ENCODE measurements around the gene ANKRD34A. TPM values are rescaled to one million over a fixed set of nuclear protein-coding genes. Genes with fewer than 3 reads are reported as not detected.
"Not testable (repeated sequence)": the region's sequence is repeated elsewhere in the genome, so short reads cannot be mapped to it uniquely, and the experiment has no call there.

Gene ANKRD34A
- total and polyA plus RNA-seq, 12 donors, result 0.66 to 1.7 (median 1.0) TPM

DNA sequence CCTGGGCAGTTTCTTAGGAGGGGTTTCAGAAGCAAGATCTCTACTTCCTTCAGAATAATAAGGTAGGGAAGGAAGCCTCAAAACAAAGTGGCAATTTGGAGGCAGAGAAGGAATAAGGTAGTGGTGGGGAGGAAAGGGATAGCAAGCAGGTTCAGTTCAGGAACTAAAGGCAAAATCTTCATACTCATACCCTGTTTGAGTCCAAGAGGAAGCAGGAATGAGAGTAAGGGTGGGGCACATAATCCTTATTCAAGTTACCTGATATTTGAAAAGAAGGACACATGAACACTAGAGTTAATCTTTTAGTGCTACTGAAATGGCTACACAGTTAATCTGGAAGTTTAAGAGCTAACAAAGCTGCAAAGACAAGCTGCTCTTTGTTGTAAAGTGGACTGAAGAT lies 28.7 kb downstream of the ANKRD34A start:
- H3K4me1 ChIP-seq, result peaks cover 0 to 5% (median 0%) of the 10 kb centered on the region in 9 donors
- ATAC-seq (no peak), DNase-seq (no peak)
- H3K36me3 ChIP-seq, result peaks cover 0 to 100% (median 34%) of the 10 kb centered on the region in 9 donors
- H3K27ac ChIP-seq, result no peak overlapping the region
- no peaks in the 10 kb centered on the region for H3K9me3 ChIP-seq
- intact Hi-C loops (cut with DNase I), result no loop called here
- H3K4me3 ChIP-seq, result no peak overlapping the region
- H3K27me3 ChIP-seq, result no peaks in the 10 kb centered on the region
- TF ChIP-seq, protein P1, sequence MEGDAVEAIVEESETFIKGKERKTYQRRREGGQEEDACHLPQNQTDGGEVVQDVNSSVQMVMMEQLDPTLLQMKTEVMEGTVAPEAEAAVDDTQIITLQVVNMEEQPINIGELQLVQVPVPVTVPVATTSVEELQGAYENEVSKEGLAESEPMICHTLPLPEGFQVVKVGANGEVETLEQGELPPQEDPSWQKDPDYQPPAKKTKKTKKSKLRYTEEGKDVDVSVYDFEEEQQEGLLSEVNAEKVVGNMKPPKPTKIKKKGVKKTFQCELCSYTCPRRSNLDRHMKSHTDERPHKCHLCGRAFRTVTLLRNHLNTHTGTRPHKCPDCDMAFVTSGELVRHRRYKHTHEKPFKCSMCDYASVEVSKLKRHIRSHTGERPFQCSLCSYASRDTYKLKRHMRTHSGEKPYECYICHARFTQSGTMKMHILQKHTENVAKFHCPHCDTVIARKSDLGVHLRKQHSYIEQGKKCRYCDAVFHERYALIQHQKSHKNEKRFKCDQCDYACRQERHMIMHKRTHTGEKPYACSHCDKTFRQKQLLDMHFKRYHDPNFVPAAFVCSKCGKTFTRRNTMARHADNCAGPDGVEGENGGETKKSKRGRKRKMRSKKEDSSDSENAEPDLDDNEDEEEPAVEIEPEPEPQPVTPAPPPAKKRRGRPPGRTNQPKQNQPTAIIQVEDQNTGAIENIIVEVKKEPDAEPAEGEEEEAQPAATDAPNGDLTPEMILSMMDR (IDR thresholded peaks at IDR 0.05), result no peak

DNA sequence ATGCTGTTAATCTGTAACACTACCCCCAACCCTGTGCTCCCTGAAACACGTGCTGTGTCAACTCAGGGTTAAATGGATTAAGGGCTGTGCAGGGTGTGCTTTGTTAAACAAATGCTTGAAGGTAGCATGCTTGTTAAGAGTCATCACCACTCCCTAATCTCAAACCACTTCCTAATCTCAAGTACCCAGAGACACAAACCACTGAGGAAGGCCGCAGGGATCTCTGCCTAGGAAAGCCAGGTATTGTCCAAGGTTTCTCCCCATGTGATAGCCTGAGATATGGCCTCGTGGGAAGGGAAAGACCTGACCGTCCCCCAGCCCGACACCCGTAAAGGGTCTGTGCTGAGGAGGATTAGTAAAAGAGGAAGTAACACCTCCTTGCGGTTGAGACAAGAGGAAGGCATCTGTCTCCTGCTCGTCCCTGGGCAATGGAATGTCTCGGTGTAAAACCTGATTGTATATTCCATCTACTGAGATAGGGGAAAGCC lies 31.8 kb downstream of the ANKRD34A start:
- WGBS, 2 donors, result 59% methylated on average over 8 to 9 of the region's 9 CpGs
- Histone ChIP-seq H3K36me3 (peaks cover 0 to 74% (median 29%) of the 10 kb centered on the region in 9 donors), H3K4me1 (peaks cover 0 to 11% (median 5%) of the 10 kb centered on the region in 9 donors), H3K27ac (peak overlapping the region in 1 of 10 donors; percentile 55)
- intact Hi-C loops (cut with DNase I), result loop anchor here in 1 of 10 donors (2.0 kb wide), 1 partner anchor 22 kb away; no protein-coding TSS in a partner anchor
- not testable (repeated sequence) for ATAC-seq, H3K9me3 ChIP-seq, H3K27me3 ChIP-seq, DNase-seq, H3K4me3 ChIP-seq

DNA sequence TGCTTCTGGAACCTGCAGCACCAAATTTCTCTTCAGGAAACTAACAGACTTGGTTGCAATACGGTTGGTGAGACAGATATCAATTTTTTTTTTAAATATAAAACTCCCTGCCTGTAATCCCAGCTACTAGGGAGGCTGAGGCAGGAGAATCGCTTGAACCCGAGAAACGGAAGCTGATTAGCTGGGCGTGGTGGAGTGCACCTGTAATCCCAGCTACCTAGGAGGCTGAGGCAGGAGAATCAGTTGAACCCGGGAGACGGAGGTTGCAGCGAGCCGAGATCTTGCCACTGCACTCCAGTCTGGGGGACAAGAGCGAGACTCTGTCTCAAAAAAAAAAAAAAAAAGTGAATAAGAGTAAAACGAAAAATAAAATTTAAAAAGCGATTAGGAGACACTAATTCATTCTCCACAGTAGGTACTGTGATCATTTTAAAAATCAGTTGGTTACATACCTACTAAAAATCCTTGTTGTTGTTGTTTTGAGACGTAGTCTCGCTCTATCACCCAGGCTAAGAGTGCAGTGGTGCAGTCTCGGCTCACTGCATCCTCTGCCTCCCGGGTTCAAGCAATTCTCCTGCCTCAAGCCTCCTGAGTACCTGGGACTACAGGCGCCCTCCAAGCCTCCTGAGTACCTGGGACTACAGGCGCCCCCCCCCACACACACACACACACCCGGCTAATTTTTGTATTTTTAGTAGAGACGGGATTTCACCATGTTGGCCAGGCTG lies 36.3 kb downstream of the ANKRD34A start:
- peaks cover 0 to 53% (median 12%) of the 10 kb centered on the region in 9 donors for H3K36me3 ChIP-seq
- H3K4me1 ChIP-seq, result peaks cover 6 to 20% (median 18%) of the 10 kb centered on the region in 9 donors
- H3K27me3 ChIP-seq, result no peaks in the 10 kb centered on the region
- WGBS, 2 donors, result 68 to 69% methylated on average over 20 of the region's 20 CpGs
- intact Hi-C loops (cut with DNase I), result loop anchor here in 6 of 10 donors (1.0 to 5.0 kb wide), 4 partner anchors 28 to 34 kb away; partner anchors contain the start of genes ANKRD34A (in 3 of the 6) and POLR3GL (in 3 of the 6)
- H3K27ac ChIP-seq, result peak overlapping the region; percentile 58 to 98 (median 94)
- DNase-seq (no peak), ATAC-seq (peak in 1 of 8 donors; percentile 33)
- TF ChIP-seq, protein P1 (IDR thresholded peaks at IDR 0.05), result no peak
- H3K9me3 ChIP-seq, result no peaks in the 10 kb centered on the region
- peak overlapping the region; percentile 54 to 82 (median 72) for H3K4me3 ChIP-seq

DNA sequence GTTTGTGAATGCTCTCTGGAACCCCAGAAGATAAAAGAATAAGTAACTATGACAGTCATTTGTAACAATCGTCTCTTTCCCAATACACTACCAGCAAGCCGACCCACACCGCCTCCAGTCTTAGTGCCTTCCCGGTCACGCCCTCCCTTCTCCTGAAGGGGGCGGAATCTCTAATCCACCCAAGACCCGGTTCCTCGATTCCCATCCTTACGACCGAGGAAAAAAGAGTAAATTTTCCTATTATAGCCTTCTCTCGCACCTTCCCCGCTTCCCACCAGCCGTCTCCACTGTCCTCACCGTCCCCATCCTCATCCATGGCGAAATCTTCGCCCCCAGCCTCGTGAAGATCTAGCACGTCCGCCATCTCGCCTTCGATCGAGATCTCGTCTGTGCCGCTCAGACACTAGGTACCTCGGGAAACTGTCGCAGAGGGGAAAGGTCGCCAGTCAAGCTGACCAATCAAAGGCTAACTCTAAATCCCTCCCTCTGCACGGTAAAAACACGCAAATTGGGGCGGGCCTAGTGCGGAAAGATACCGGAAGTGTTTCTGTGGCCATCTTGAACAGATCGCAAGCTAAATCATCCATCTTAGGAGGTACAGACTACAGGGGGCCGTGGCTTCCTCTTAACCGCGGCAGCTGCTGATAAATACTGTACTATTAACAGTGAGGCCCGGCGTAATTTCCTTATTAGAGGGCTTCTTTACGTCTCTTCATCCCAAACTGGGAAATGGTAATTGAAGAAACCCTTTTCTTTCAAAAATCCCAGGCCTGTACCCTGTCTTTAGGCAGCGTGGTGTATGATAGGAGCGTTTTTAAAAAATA lies 37.1 kb downstream of the ANKRD34A start, which contains the start of gene RBM8A:
Gene RBM8A (minus strand): TSS at position 422 of the 824 bp plus-strand sequence. CDS start 58 bp downstream, at position 364.
- Histone ChIP-seq H3K9me3 (no peaks in the 10 kb centered on the region), H3K36me3 (peaks cover 0 to 52% (median 16%) of the 10 kb centered on the region in 9 donors), H3K27ac (peak within 1 kb of the TSS; percentile 58 to 98 (median 94)), H3K4me3 (peak within 1 kb of the TSS; percentile 54 to 82 (median 72)), H3K27me3 (no peaks in the 10 kb centered on the region), H3K4me1 (peaks cover 6 to 20% (median 17%) of the 10 kb centered on the region in 9 donors)
- intact Hi-C loops (cut with DNase I), result loop anchor here in 6 of 10 donors (1.0 to 5.0 kb wide), 4 partner anchors 29 to 35 kb away; partner anchors contain the start of genes ANKRD34A (in 3 of the 6) and POLR3GL (in 3 of the 6)
- TF ChIP-seq, protein P1 (IDR thresholded peaks at IDR 0.05), result peak; percentile 33 to 75 (median 63)
- ATAC-seq, result peak; percentile 96 to 99 (median 99)
- WGBS, 2 donors, result 0% methylated on average over 41 of the region's 41 CpGs
- DNase-seq, result peak; percentile 86 to 98

Data from heart right ventricle (tissue), 16 donors.